Astrocyte of the spinal cord (primary cell): ENCODE results near the gene CAMK2A.

Source experiments
- DNase-seq: peaks from one replicate; pipeline ENCODE4 v3.0.0; 2011; ENCODE audit warnings: low read depth, low spot score
- H3K4me3 ChIP-seq: 2 replicates; pipeline ENCODE4 v1.5.1; 2011; ENCODE audit warnings: low read depth, mild to moderate bottlenecking, low read length, moderate library complexity
- in situ Hi-C: cut with HindIII; loops from 2 replicates; pipeline ENCODE4 v1.10.0; 2017; ENCODE audit warnings: low sequenced_read_pairs
- TF ChIP-seq, protein P1 (sequence below): IDR thresholded peaks from 2 replicates; pipeline ENCODE4 v1.5.1; 2012; ENCODE audit warnings: low read depth, mild to moderate bottlenecking, low read length, inconsistent platforms

CAMK2A gene

DNA sequence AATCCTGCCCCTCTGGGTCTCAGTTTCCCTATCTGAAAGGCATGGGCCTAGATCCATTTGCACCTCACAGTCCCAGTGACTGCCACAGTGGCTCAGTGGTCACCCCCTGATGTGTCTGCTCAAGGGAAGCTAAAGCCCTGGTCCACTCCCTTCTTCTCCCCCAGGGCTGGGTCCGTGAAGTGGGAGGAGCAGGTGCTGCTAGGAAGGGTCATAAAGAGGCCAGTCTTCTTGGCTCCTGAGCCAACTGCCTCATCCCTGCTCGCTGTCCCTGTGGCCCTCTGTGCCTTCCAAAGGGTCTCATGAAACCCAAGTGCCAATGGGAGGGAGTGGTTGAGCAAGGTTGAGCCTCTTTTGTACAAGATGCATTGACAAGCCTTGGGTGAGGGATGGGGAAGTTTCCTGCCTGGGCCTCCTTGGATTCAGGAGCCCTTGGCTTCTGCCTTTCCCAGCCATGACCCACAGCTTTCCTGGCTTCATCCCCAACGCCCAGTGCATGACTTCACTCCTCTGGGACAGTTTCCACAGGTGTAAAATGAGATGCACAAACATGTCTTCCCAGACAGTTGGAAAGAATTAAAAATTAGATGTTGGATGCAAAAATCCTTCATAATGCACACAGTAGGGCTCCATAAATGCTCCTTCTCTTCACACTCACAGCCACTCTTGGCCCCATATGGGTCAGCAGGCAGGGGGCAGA, 101.3 kb downstream of the CAMK2A start:
- in situ Hi-C loops: no loop called here
- no peak overlapping the region for H3K4me3 ChIP-seq
- TF ChIP-seq, protein P1, sequence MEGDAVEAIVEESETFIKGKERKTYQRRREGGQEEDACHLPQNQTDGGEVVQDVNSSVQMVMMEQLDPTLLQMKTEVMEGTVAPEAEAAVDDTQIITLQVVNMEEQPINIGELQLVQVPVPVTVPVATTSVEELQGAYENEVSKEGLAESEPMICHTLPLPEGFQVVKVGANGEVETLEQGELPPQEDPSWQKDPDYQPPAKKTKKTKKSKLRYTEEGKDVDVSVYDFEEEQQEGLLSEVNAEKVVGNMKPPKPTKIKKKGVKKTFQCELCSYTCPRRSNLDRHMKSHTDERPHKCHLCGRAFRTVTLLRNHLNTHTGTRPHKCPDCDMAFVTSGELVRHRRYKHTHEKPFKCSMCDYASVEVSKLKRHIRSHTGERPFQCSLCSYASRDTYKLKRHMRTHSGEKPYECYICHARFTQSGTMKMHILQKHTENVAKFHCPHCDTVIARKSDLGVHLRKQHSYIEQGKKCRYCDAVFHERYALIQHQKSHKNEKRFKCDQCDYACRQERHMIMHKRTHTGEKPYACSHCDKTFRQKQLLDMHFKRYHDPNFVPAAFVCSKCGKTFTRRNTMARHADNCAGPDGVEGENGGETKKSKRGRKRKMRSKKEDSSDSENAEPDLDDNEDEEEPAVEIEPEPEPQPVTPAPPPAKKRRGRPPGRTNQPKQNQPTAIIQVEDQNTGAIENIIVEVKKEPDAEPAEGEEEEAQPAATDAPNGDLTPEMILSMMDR: no peak
- no peak for DNase-seq

DNA sequence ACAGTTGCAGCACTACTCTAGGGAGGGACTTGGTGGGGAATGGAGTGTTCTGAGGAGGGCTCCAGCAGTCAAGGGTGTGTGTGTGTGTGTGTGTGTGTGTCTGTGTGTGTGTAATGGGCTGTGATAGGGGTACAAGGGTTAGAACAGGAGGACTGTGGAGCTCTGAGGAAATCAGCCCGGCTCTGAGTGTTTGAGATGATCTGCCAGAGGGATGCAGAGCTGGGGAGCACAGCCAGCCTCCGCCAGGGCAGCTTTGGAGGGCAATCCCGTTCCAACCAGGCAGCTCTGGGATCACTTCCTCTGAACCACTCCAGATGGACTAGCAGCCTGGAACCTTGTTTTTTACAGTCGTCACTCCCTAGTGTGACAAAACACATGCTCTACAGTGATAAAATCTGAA, 102.7 kb downstream of the CAMK2A start:
- in situ Hi-C loops: no loop called here
- no peak overlapping the region for H3K4me3 ChIP-seq
- DNase-seq: no peak
- TF ChIP-seq, protein P1: no peak

DNA sequence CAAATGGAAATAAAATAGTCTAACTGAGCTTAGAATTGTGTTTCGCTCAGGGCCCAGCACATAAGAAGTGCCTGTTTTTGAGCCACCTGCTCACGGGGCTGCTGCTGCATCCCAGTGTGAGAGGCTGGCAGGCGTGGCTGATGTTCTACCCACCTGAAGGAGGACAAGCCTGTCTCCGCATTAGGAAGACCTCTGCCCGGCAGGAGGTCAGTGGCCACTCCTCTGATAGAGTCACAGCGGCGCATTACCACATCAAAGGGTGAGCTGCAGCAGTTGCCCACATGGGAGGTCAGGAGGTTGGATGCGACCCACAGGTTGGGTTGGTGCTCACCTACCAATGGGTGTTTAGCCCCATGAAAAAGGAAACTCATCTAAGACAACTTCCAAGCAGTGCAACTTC, 103.4 kb downstream of the CAMK2A start:
- TF ChIP-seq, protein P1: no peak
- in situ Hi-C loops: no loop called here
- no peak overlapping the region for H3K4me3 ChIP-seq
- no peak for DNase-seq

DNA sequence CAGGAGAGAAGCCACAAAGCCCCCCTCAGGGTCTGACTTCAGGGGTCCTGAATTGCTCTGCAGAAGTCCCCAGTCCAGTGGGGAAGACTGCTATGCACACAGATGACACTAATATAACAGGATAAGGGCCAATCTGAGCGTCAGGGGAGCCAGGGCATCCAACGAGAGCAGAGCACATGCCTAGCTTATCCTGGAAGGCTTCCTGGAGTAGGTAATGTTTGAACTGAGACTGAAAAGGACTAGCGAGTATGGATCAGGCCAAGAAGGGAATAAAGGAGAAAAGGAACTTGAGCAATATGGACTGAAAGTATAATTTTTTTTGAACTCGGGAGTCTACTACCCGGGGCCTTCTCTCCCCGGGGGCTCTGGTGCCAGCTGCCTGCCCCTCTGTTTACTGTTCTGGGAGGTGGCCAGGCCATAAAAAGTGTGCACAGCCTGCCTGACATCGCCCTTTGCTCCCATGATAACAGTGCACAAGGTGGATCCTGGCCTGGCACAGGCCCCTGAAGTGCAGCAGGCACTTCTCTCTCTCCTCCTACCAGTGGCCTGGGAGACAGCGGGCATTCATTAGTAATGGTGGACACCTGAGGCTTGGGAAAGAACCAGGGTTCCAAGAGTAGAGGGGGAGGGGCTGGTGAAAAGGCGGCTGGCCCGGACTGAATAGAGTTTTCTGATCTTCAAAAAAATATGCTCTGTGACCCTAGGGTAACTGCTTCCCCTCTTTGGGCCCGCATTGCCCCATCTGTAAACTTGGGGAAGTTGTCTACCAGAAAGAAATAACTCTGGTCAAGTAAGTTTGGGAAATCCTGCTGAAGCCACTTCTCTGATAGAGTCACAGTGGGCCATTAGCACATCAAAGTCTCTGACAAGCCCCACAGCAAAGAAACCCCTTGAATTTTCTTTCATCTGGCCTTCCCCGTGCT, 104.3 kb downstream of the CAMK2A start:
- H3K4me3 ChIP-seq: no peak overlapping the region
- in situ Hi-C loops: no loop called here
- DNase-seq: no peak
- TF ChIP-seq, protein P1: no peak

DNA sequence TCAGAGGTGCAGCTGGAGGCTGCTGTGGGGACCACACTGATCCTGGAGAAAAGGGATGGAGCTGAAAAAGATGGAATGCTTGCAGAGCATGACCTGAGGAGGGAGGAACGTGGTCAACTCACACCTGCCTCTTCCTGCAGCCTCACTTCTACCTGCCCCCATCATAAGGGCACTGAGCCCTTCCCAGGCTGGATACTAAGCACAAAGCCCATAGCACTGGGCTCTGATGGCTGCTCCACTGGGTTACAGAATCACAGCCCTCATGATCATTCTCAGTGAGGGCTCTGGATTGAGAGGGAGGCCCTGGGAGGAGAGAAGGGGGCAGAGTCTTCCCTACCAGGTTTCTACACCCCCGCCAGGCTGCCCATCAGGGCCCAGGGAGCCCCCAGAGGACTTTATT, 105.6 kb downstream of the CAMK2A start:
- TF ChIP-seq, protein P1: no peak
- in situ Hi-C loops: no loop called here
- H3K4me3 ChIP-seq: no peak overlapping the region
- DNase-seq: no peak

DNA sequence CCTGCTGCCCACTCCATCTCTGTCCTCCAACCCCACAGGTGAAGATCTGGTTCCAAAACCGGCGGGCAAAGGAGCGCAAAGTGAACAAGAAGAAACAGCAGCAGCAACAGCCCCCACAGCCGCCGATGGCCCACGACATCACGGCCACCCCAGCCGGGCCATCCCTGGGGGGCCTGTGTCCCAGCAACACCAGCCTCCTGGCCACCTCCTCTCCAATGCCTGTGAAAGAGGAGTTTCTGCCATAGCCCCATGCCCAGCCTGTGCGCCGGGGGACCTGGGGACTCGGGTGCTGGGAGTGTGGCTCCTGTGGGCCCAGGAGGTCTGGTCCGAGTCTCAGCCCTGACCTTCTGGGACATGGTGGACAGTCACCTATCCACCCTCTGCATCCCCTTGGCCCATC, 106.1 kb downstream of the CAMK2A start:
- no peak overlapping the region for H3K4me3 ChIP-seq
- DNase-seq: no peak
- in situ Hi-C loops: no loop called here
- TF ChIP-seq, protein P1: no peak
